ENCODE data around the gene ARL3.

The ARL3 gene

DNA sequence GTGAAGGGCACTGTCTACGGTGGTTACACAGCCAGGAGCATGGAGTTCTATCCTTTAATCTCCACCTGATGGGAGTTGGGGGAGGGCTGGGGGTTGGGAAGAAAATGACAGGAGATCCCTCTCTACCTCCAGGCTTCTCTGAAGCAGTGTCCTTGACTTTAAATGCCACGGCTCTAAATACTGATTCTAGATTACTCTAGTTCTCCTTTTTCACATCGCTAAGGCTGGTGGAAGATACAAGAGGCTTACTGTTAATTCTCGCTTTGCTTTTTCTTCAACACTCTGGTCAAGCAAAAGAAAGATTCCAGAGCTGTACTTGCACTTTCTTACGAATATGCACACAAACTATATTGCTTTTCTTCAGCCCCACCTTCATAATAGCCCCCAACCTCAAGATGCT, 30.5 kb downstream of the ARL3 start:
- DNase-seq (ENCODE audit: low read depth, low spot score) = no peak
- Histone ChIP-seq H3K4me3 (ENCODE audit: insufficient read length, low read depth) (no peak overlapping the region), H3K36me3 (ENCODE audit: insufficient read depth, insufficient read length, low read length) (peaks cover 25% of the 10 kb centered on the region), H3K27me3 (ENCODE audit: insufficient read depth, insufficient read length) (no peaks in the 10 kb centered on the region), H3K9me3 (ENCODE audit: insufficient read depth, low read length) (no peaks in the 10 kb centered on the region), H3K9ac (ENCODE audit: insufficient read length, low read depth) (no peak overlapping the region), H3K4me1 (ENCODE audit: insufficient read depth, insufficient read length) (peaks cover 4% of the 10 kb centered on the region)
- TF ChIP-seq YY1 (IDR thresholded peaks at IDR 0.05; ENCODE audit: insufficient read depth, insufficient read length) = no peak
- no peak for TF ChIP-seq SUZ12 (IDR thresholded peaks at IDR 0.05; ENCODE audit: extremely low read depth, insufficient read depth, insufficient read length)
- no peak for TF ChIP-seq ZNF274 (IDR thresholded peaks at IDR 0.05; ENCODE audit: low read depth, low read length)

DNA sequence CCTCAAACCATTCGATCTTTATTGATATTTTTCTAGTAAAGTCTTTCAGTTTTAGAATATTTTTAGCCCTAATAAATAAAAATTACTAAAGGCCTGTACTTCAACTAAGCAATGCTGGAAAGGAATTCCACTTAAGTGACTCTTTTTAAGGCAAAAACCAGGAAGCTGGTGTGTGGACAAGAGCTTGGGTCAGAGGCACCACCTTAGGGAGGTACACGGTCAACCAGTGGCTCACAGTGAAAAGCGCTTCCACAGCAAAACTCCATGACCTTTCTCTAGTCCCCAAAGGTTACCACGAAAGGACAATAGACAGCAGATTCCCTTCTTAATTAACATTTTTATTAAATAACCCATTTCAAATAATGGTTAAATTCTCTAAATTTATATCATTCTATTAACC, 31.2 kb downstream of the ARL3 start:
- no peak for DNase-seq (ENCODE audit: low read depth, low spot score)
- Histone ChIP-seq H3K27me3 (ENCODE audit: insufficient read depth, insufficient read length) (no peaks in the 10 kb centered on the region), H3K4me3 (ENCODE audit: insufficient read length, low read depth) (no peak overlapping the region), H3K9me3 (ENCODE audit: insufficient read depth, low read length) (no peaks in the 10 kb centered on the region), H3K9ac (ENCODE audit: insufficient read length, low read depth) (no peak overlapping the region), H3K36me3 (ENCODE audit: insufficient read depth, insufficient read length, low read length) (peaks cover 22% of the 10 kb centered on the region), H3K4me1 (ENCODE audit: insufficient read depth, insufficient read length) (peaks cover 10% of the 10 kb centered on the region)
- TF ChIP-seq ZNF274 (IDR thresholded peaks at IDR 0.05; ENCODE audit: low read depth, low read length) = no peak
- TF ChIP-seq YY1 (IDR thresholded peaks at IDR 0.05; ENCODE audit: insufficient read depth, insufficient read length) = no peak
- TF ChIP-seq SUZ12 (IDR thresholded peaks at IDR 0.05; ENCODE audit: extremely low read depth, insufficient read depth, insufficient read length) = no peak

DNA sequence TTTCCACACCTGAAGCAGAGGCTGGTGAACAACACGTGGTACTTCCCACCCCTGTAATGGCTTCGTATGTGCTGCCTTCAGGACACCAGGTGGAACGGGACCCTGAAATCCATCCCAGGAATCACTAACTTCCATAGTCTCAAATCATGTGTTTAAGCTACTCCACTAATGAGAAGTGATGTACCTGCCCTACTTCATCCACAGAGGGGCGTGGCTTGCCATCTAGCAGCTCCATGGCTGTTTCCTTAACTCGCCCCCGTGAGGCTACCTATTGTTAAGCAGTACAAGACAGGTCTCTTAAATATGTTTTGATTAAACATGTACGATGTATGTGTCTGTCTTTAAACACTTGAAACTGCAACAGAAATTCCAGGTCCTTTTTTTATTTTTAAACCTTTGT, 31.8 kb downstream of the ARL3 start:
- Histone ChIP-seq H3K4me1 (ENCODE audit: insufficient read depth, insufficient read length) (peaks cover 13% of the 10 kb centered on the region), H3K9ac (ENCODE audit: insufficient read length, low read depth) (no peak overlapping the region), H3K27me3 (ENCODE audit: insufficient read depth, insufficient read length) (no peaks in the 10 kb centered on the region), H3K4me3 (ENCODE audit: insufficient read length, low read depth) (no peak overlapping the region), H3K9me3 (ENCODE audit: insufficient read depth, low read length) (no peaks in the 10 kb centered on the region), H3K36me3 (ENCODE audit: insufficient read depth, insufficient read length, low read length) (peaks cover 20% of the 10 kb centered on the region)
- TF ChIP-seq SUZ12 (IDR thresholded peaks at IDR 0.05; ENCODE audit: extremely low read depth, insufficient read depth, insufficient read length) (no peak), YY1 (IDR thresholded peaks at IDR 0.05; ENCODE audit: insufficient read depth, insufficient read length) (no peak), ZNF274 (IDR thresholded peaks at IDR 0.05; ENCODE audit: low read depth, low read length) (no peak)
- no peak for DNase-seq (ENCODE audit: low read depth, low spot score)

DNA sequence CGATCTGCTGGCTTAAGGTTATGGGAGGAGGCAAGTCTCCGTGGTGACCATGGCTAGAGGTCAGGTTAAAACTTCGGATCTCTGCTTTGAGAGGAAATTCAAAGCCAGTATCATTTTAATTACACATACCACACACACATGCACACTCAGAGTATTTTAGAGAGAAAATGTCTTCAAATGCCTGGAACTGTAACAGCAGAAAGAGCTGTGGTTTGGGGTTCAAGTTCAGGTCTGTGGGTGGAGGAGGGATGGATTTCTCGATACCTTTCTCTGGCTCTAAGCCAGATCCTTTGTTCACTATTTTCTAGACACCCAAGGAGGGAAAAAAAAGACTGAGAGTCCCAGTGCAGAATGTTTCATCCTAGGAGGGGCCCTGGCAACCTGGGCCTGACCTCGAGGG, 32.5 kb downstream of the ARL3 start:
- Histone ChIP-seq H3K9ac (ENCODE audit: insufficient read length, low read depth) (no peak overlapping the region), H3K4me1 (ENCODE audit: insufficient read depth, insufficient read length) (peaks cover 16% of the 10 kb centered on the region), H3K9me3 (ENCODE audit: insufficient read depth, low read length) (no peaks in the 10 kb centered on the region), H3K27me3 (ENCODE audit: insufficient read depth, insufficient read length) (no peaks in the 10 kb centered on the region), H3K36me3 (ENCODE audit: insufficient read depth, insufficient read length, low read length) (peaks cover 20% of the 10 kb centered on the region), H3K4me3 (ENCODE audit: insufficient read length, low read depth) (no peak overlapping the region)
- no peak for TF ChIP-seq ZNF274 (IDR thresholded peaks at IDR 0.05; ENCODE audit: low read depth, low read length)
- no peak for TF ChIP-seq YY1 (IDR thresholded peaks at IDR 0.05; ENCODE audit: insufficient read depth, insufficient read length)
- no peak for TF ChIP-seq SUZ12 (IDR thresholded peaks at IDR 0.05; ENCODE audit: extremely low read depth, insufficient read depth, insufficient read length)
- DNase-seq (ENCODE audit: low read depth, low spot score) = no peak

DNA sequence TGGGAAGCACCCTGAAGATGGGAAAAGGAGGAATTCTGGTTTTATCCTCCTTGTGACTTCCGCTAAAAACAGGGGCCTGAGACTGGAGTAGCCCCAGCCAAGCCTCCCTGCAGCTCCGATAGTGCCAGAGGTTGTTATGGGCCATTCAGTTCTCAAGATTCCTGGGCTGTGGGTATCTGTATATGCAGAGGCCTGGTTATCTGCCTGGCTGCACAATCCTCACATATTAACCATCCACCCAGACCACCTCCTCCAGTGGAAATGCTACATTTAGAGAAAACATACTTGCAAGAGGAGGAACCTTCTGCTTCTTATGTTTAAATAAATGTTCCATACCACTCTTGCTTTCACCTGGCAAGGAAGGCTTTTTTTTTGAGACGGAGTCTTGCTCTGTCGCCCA, 34.6 kb downstream of the ARL3 start:
- H3K27me3 ChIP-seq (ENCODE audit: insufficient read depth, insufficient read length) = no peaks in the 10 kb centered on the region
- TF ChIP-seq YY1 (IDR thresholded peaks at IDR 0.05; ENCODE audit: insufficient read depth, insufficient read length) (no peak), SUZ12 (IDR thresholded peaks at IDR 0.05; ENCODE audit: extremely low read depth, insufficient read depth, insufficient read length) (no peak), ZNF274 (IDR thresholded peaks at IDR 0.05; ENCODE audit: low read depth, low read length) (no peak)
- H3K9ac ChIP-seq (ENCODE audit: insufficient read length, low read depth) = peak overlapping the region; percentile 17
- peaks cover 23% of the 10 kb centered on the region for H3K4me1 ChIP-seq (ENCODE audit: insufficient read depth, insufficient read length)
- no peak overlapping the region for H3K4me3 ChIP-seq (ENCODE audit: insufficient read length, low read depth)
- no peak for DNase-seq (ENCODE audit: low read depth, low spot score)
- no peaks in the 10 kb centered on the region for H3K9me3 ChIP-seq (ENCODE audit: insufficient read depth, low read length)
- H3K36me3 ChIP-seq (ENCODE audit: insufficient read depth, insufficient read length, low read length) = peaks cover 12% of the 10 kb centered on the region

DNA sequence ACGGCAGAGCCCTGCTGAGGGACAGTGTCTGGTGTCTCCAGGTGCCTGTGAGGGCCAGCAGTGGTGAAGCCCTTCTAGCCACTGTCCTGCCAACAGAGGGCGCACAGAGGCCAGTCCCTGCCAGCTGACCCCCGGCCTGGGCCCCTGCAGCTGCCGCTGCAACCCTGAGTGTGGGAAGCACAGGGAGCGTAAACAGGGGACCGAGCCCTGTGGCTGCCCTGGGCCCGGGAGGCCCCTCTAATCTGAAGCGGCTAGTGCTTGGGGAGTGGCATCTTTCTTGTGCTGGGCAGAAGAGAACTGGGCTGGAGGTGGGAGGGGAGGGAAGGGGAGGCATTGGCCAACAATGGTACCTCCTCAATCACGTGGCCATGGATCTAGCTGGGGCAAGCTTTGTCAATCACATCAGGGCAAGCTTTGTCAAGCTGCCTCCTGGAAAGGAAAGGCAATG, 35.3 kb downstream of the ARL3 start:
- Histone ChIP-seq H3K9ac (ENCODE audit: insufficient read length, low read depth) (peak overlapping the region; percentile 10), H3K9me3 (ENCODE audit: insufficient read depth, low read length) (no peaks in the 10 kb centered on the region), H3K27me3 (ENCODE audit: insufficient read depth, insufficient read length) (no peaks in the 10 kb centered on the region), H3K4me1 (ENCODE audit: insufficient read depth, insufficient read length) (peaks cover 28% of the 10 kb centered on the region), H3K4me3 (ENCODE audit: insufficient read length, low read depth) (no peak overlapping the region), H3K36me3 (ENCODE audit: insufficient read depth, insufficient read length, low read length) (peaks cover 12% of the 10 kb centered on the region)
- DNase-seq (ENCODE audit: low read depth, low spot score) = peak; percentile 50
- TF ChIP-seq ZNF274 (IDR thresholded peaks at IDR 0.05; ENCODE audit: low read depth, low read length) (no peak), SUZ12 (IDR thresholded peaks at IDR 0.05; ENCODE audit: extremely low read depth, insufficient read depth, insufficient read length) (no peak), YY1 (IDR thresholded peaks at IDR 0.05; ENCODE audit: insufficient read depth, insufficient read length) (no peak)

DNA sequence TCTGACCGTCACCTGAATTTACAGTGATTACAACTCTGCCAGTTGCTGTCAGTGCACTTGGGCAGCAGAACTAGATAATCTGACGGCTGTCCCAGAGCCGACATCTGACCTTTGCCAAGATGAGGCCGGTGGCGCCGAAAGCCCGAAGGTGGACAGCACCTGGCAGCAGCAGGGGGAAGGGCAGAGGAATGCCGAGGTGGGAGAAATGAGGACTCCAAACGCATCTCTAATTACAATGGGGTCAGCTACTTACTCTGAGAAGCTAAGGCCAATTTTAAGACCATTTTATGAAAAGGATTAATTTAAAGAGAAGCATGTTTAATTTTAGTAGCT, 36.2 kb downstream of the ARL3 start:
- Histone ChIP-seq H3K4me1 (ENCODE audit: insufficient read depth, insufficient read length) (peaks cover 29% of the 10 kb centered on the region), H3K9ac (ENCODE audit: insufficient read length, low read depth) (no peak overlapping the region), H3K9me3 (ENCODE audit: insufficient read depth, low read length) (no peaks in the 10 kb centered on the region), H3K36me3 (ENCODE audit: insufficient read depth, insufficient read length, low read length) (peaks cover 12% of the 10 kb centered on the region), H3K4me3 (ENCODE audit: insufficient read length, low read depth) (no peak overlapping the region), H3K27me3 (ENCODE audit: insufficient read depth, insufficient read length) (no peaks in the 10 kb centered on the region)
- DNase-seq (ENCODE audit: low read depth, low spot score) = no peak
- TF ChIP-seq YY1 (IDR thresholded peaks at IDR 0.05; ENCODE audit: insufficient read depth, insufficient read length) = no peak
- TF ChIP-seq ZNF274 (IDR thresholded peaks at IDR 0.05; ENCODE audit: low read depth, low read length) = no peak
- TF ChIP-seq SUZ12 (IDR thresholded peaks at IDR 0.05; ENCODE audit: extremely low read depth, insufficient read depth, insufficient read length) = no peak

Measured in NT2/D1 (cell line).